RWPE1 (cell line): ENCODE results near the gene PRR15L.

Source experiments
- CTCF ChIA-PET: fragments of 350-600 bp; sonication (Branson Sonifier 250); formaldehyde crosslinking; extraction: SDS; loops from one replicate; lab custom pipeline; 2021; lab: Yijun Ruan, JAX
- POLR2A ChIA-PET: fragments of 400-600 bp; formaldehyde crosslinking; extraction: SDS; loops from one replicate; lab custom pipeline; 2020; ENCODE audit warnings: antibody characterized with exemption; ENCODE audit not compliant: low non-redundant PET; lab: Yijun Ruan, JAX
- DNase-seq: peaks from one replicate; pipeline ENCODE4 v3.0.0; 2012; ENCODE audit warnings: low spot score
- H3K27ac ChIP-seq: fragments of 450-650 bp; 2 replicates; pipeline ENCODE4 v1.5.1; 2017
- TF ChIP-seq, protein P1 (sequence below): fragments of 450-650 bp; conservative IDR thresholded peaks from 2 replicates; pipeline ENCODE4 v1.5.1; 2017; ENCODE audit warnings: low read depth, mild to moderate bottlenecking

PRR15L gene

DNA sequence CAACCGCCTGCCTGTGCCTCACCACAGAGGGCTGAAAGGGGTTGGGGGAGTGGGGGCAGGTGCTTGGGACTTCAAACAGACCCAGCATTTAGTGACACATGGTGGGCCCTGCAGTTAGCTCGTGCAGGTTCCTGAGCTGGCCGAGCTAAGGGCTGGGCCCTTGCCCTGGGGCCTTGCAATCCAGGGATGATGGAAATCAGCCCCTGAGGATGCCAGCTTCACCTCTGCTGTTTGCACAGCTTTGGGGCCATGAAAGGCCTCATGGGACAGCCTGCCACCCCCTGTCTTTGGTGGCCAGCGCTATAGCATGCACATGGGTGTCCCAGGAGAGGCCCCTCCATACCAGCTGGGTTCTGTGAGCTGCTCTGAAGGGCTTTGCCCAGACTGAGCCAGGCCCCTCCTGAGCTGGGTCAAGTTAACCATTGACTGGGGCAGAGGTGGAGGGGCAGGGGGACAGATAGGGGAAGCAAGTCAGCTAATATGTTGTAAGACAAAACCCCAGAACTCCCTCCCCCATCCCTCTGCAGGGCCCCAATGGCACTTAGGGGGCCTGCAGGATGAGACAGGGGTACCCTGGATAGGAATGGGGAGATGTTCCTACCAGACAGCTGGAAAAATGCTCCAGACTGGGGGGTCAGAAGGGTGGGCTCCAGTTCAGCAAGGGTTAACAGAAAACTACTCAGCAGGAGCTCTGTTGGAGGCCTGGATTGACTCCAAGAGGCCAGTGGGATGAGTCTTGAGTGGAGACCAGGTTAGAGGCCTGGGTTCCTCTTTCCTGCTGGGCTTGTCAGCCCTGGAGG, 692 bp downstream of the PRR15L start:
- H3K27ac ChIP-seq, result no peak overlapping the region
- ChIA-PET POLR2A (interaction anchor here (0.6 to 1.1 kb wide), 3 partner anchors 8 to 15 kb away, joined by 3 to 6 read pairs (median 3); no protein-coding TSS in a partner anchor), CTCF (interaction anchor here (0.6 to 1.4 kb wide), 7 partner anchors 8 to 119 kb away, joined by 3 to 11 read pairs (median 4); partner anchors contain the start of gene CDK5RAP3)

DNA sequence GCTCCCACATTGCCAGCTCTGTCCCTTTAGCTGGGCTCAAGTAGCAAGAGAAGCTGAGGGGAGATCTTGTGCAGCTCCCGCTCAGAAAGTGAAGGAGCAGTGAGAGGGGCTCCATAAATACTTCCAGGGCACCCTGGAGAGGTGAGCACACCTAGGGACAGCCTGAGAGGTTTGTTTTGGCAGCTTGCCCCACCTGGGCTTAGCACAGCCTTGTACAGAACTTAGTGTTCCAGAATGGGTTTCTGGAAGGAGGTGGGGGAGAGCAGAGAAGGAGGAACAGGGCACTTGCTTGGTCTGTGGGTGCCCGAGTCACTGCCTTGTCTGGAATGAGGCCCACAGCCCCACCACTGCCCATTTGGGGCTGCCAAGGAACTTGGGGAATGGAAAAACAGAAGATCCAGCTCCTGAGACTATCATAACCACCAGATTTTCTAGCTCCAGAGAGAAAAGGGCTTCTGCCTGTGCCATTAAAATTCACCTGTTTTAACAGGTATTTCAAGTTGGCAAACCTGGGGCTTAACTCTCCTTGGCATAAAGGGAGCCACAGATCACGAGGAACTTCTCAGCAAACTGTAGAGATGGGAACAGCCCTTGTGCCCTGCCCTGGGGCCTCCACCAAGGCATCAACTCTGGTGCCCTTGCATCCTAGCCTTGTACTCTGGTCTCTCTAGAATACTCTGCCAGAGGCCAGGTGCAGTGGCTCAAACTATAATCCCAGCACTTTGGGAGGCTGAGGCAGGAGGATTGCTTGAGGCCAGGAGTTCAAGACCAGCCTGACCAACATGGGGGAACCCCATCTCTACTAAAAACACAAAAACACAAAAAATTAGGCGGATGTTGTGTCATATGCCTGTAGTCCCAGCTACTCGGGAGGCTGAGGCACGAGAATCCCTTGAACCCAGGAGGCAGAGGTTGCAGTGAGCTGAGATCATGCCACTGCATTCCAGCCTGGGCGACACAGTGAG, 1.9 kb downstream of the PRR15L start:
- TF ChIP-seq, protein P1, sequence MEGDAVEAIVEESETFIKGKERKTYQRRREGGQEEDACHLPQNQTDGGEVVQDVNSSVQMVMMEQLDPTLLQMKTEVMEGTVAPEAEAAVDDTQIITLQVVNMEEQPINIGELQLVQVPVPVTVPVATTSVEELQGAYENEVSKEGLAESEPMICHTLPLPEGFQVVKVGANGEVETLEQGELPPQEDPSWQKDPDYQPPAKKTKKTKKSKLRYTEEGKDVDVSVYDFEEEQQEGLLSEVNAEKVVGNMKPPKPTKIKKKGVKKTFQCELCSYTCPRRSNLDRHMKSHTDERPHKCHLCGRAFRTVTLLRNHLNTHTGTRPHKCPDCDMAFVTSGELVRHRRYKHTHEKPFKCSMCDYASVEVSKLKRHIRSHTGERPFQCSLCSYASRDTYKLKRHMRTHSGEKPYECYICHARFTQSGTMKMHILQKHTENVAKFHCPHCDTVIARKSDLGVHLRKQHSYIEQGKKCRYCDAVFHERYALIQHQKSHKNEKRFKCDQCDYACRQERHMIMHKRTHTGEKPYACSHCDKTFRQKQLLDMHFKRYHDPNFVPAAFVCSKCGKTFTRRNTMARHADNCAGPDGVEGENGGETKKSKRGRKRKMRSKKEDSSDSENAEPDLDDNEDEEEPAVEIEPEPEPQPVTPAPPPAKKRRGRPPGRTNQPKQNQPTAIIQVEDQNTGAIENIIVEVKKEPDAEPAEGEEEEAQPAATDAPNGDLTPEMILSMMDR, result no peak
- CTCF ChIA-PET, result interaction anchor here (0.6 to 0.7 kb wide), 3 partner anchors 84 to 309 kb away, joined by 3 to 4 read pairs (median 4); no protein-coding TSS in a partner anchor

More for the DNA sequence above, 692 bp downstream of the PRR15L start:
- no peak for DNase-seq
- TF ChIP-seq, protein P1, result no peak

DNA sequence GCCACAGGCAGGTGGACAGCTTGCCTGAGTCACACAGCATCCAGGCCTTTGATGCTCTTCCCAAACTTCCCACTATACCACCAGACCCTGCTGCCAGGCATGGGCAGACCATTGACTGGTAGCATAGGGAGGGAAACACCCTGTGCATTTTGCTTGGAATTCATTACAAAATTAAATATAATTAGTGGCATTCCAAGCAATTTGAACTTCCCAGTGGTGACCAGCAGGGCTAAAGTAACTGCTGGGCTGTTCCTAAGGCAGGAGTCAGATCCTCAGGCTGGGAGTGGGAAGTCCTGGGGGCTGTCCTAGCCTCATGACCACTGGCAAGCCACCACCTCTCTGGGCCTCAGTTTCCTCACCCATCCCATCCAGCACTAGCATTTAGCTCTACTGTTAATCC, 3.8 kb downstream of the PRR15L start:
- ChIA-PET CTCF (no interaction called here), POLR2A (no interaction called here)
- H3K27ac ChIP-seq, result peak overlapping the region; percentile 38
- TF ChIP-seq, protein P1, result no peak
- no peak for DNase-seq

More for the DNA sequence above, 1.9 kb downstream of the PRR15L start:
- POLR2A ChIA-PET, result interaction anchor here (0.6 kb wide), 1 partner anchor 16 kb away, joined by 6 read pairs; no protein-coding TSS in a partner anchor
- peak overlapping the region; percentile 60 for H3K27ac ChIP-seq
- DNase-seq, result no peak

DNA sequence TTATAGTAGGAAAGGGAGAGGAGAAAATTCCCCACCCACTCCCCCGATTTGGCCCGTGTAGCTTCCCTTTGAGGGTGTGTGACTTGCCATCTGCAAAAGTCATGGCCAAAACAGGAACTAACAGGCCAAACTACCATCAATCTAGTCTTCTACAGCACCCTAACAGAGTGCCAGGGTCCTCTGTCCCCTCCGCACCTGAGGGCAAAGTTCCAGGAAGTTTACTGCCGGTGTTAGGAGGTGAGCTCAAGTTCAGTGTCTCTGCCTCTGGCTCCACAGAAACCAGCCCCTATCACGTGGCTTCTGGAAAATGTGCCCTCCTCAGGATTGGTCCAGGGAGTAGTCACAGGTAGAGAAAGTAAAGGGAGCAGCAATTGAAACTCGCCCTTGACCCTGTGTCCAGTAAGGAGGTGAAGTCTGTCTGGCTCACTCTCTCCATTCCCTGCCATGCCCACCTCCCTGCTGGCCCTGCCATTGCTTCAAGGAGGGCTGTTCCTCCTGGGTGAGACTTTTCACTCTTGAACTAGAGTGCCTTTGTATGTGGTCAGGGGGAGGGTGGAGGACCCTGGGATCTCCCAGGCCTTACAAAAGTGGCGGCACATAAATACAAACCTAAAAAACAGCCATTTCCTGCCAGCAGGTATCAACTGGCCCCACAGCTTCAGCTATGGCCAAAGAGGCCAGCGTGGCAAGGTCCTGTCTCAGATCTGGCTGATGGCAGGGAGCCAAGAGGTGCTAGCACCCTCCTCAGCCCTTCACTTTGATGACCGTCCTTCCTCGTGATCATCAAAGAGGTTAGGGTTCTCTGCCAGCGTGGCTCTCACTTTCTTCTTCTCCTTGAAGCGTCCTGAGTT, 5.3 kb downstream of the PRR15L start:
- no peak for DNase-seq
- ChIA-PET CTCF (interaction anchor here (0.7 to 0.9 kb wide), 2 partner anchors 10 to 474 kb away, joined by 3 read pairs; no protein-coding TSS in a partner anchor), POLR2A (interaction anchor here (0.6 kb wide), 1 partner anchor 181 kb away, joined by 15 read pairs; no protein-coding TSS in a partner anchor)
- H3K27ac ChIP-seq, result peak overlapping the region; percentile 24
- TF ChIP-seq, protein P1, result no peak

DNA sequence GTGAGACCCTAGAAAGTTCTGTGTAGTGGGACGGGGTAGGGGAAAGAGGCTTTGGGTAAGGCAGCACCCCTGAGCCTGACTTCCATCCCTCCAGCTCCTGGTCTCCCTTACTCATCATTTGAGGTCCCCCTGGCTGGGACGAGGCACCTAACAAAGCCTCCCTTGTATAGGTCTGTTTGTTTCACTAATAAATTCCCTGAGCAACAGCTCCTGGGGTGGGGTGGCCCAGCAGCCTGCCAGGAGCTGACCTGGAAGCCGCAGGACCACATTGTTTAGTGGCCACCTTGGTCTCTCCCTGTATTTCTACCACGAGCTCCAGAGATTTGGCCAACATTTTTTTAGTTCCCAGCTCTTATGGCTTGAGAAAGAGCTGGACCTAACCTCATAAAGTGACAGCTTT, 7.2 kb downstream of the PRR15L start:
- TF ChIP-seq, protein P1, result no peak
- DNase-seq, result no peak
- H3K27ac ChIP-seq, result peak overlapping the region; percentile 74
- ChIA-PET CTCF (interaction anchor here (0.7 to 2.5 kb wide), 4 partner anchors 20 to 73 kb away, joined by 4 to 17 read pairs (median 8); partner anchors contain the start of gene CDK5RAP3), POLR2A (interaction anchor here (0.5 to 1.1 kb wide), 2 partner anchors 9 to 922 kb away, joined by 3 to 4 read pairs; partner anchors contain the start of gene PNPO)
